ENCODE results near the gene DYRK3. TPM values are rescaled to one million over a fixed set of nuclear protein-coding genes. Genes with fewer than 3 reads are reported as not detected.
"Not testable (repeated sequence)": the region's sequence is repeated elsewhere in the genome, so short reads cannot be mapped to it uniquely, and the experiment has no call there.

The DYRK3 gene
- polyA plus RNA-seq, 1 donor = 4.3 TPM

DNA sequence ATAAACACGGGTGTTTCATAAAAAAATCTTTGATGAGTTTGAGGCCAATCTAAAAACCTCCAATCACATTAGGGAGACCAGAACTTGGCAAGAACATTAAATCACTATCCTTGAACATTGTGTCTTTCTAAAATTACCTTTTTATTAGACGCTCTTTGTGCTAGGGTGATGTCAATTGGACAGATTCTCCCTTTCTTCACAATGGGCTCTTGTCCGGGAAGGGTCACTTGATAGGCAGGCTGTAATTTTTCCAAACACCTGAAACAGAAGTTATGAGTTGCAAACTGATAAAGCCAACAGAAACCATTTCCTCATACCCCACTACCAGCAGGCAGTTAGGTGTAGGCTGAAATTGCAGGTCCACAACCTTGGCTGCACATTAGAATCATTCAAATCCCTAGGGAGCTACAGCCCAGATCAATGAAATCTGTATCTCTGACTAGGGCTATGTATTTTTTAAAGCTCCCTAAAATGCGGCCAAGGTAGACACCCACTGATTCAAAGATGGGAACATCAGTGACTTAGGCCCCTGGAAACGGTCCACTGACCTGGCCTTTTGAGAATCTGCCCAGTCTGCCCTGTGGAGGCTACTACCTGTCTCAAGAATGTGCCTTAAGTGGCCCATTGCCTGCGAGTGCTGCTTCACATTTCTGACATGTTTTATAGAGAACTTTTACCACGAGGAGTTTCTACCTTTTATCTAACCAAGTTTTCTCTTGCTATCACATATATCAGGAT, 39.6 kb upstream of the DYRK3 start:
- DNase-seq = no peak
- H3K27ac ChIP-seq (ENCODE audit: low read length) = no peak overlapping the region
- H3K4me1 ChIP-seq (ENCODE audit: control insufficient read depth, insufficient read depth, low read length) = no peaks in the 10 kb centered on the region
- no peak overlapping the region for H3K4me3 ChIP-seq (ENCODE audit: low read length)
- peaks cover 71% of the 10 kb centered on the region for H3K36me3 ChIP-seq (ENCODE audit: control insufficient read depth, insufficient read depth, low read length)
- H3K27me3 ChIP-seq (ENCODE audit: control insufficient read depth, insufficient read depth, low read length) = no peaks in the 10 kb centered on the region
- H3K9me3 ChIP-seq (ENCODE audit: control insufficient read depth, low read depth, low read length) = no peaks in the 10 kb centered on the region
- WGBS (ENCODE audit: insufficient coverage, low lambda C conversion rate) = 100% methylated on average over 2 of the region's 7 CpGs

DNA sequence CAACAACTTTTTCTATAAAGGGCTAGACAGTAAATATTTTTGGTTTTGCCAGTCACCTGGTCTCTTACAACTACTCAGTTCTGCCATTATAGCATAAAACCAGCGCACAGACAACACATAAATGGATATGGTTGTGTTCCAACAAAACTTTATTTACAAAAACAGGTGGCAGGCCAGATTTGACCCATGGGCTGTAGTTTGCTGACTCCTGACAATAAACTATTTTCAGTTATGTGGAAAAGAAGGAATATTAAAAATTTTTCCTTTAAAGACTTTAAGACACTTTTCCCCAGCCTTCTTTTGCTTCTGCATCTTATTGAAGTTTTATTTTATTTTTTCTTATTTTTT, 39.0 kb upstream of the DYRK3 start:
- Histone ChIP-seq H3K36me3 (ENCODE audit: control insufficient read depth, insufficient read depth, low read length) (peaks cover 74% of the 10 kb centered on the region), H3K27ac (ENCODE audit: low read length) (no peak overlapping the region), H3K4me1 (ENCODE audit: control insufficient read depth, insufficient read depth, low read length) (no peaks in the 10 kb centered on the region), H3K27me3 (ENCODE audit: control insufficient read depth, insufficient read depth, low read length) (no peaks in the 10 kb centered on the region), H3K4me3 (ENCODE audit: low read length) (no peak overlapping the region), H3K9me3 (ENCODE audit: control insufficient read depth, low read depth, low read length) (no peaks in the 10 kb centered on the region)
- no CpG with 5 or more reads among the region's 1 CpG for WGBS (ENCODE audit: insufficient coverage, low lambda C conversion rate)
- DNase-seq = no peak

DNA sequence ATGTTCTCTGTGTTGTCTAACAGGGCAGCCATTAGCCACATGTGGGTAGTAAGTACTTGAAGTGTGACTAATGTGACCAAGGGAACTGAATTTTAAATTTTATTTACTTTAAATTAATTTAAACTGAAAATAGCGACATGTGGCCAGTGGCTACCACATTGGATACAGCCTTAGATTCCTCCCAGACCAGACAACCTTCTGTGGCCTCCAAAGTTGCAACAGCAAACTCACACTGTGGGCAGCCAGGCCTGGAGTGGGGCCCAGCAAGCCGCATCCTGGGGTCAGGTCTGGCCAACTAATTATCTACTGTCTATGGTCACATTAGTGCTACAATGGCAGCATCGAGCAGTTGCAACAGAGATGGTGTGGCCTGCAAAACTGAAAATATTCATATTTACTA, 34.8 kb upstream of the DYRK3 start:
- Histone ChIP-seq H3K9me3 (ENCODE audit: control insufficient read depth, low read depth, low read length) (no peaks in the 10 kb centered on the region), H3K4me3 (ENCODE audit: low read length) (no peak overlapping the region), H3K4me1 (ENCODE audit: control insufficient read depth, insufficient read depth, low read length) (no peaks in the 10 kb centered on the region), H3K27ac (ENCODE audit: low read length) (no peak overlapping the region), H3K36me3 (ENCODE audit: control insufficient read depth, insufficient read depth, low read length) (peaks cover 72% of the 10 kb centered on the region), H3K27me3 (ENCODE audit: control insufficient read depth, insufficient read depth, low read length) (no peaks in the 10 kb centered on the region)
- no peak for DNase-seq
- no CpG with 5 or more reads among the region's 3 CpGs for WGBS (ENCODE audit: insufficient coverage, low lambda C conversion rate)

DNA sequence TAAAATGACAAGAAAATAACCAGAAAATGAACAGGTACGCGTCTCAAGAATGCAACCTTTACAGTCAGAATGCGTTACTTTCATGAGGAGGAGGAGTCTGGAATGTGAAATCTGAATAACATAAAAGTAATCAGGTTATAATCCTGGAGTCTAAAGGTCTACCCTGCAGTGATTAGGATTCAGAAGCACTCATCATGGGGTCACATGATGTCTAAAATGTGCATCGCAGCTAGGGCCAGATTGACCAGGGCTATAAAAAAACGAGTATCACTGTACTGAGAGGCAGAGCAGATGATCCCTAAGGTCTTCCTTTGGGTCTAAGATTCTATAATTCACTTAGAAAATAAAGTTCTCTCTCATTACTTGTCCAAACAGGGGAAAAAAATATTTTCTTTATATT, 30.5 kb upstream of the DYRK3 start:
- DNase-seq = peak in 1 of 2 donors; percentile 21
- no peaks in the 10 kb centered on the region for H3K9me3 ChIP-seq (ENCODE audit: control insufficient read depth, low read depth, low read length)
- peaks cover 66% of the 10 kb centered on the region for H3K36me3 ChIP-seq (ENCODE audit: control insufficient read depth, insufficient read depth, low read length)
- H3K27ac ChIP-seq (ENCODE audit: low read length) = no peak overlapping the region
- 90% methylated on average over 2 of the region's 5 CpGs for WGBS (ENCODE audit: insufficient coverage, low lambda C conversion rate)
- H3K4me1 ChIP-seq (ENCODE audit: control insufficient read depth, insufficient read depth, low read length) = no peaks in the 10 kb centered on the region
- no peaks in the 10 kb centered on the region for H3K27me3 ChIP-seq (ENCODE audit: control insufficient read depth, insufficient read depth, low read length)
- H3K4me3 ChIP-seq (ENCODE audit: low read length) = no peak overlapping the region

DNA sequence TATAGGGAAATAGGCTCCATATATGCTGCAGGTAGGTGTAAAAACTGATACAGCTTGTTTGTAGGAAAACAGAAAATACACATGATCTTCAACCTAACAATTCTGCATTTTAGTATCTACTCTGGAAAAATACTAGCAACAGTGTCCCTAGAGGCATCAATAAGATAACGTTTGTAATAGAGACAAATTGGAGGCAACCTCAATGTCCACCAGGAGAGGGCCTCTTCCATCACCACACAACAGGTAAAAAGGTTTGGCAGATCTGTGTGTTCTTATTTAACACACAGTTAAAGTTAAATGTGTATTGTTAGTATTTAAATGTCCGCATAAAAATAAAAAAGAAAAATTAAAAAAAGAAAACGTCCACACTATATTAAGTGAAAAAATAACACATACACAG, 28.5 kb upstream of the DYRK3 start:
- no peaks in the 10 kb centered on the region for H3K9me3 ChIP-seq (ENCODE audit: control insufficient read depth, low read depth, low read length)
- H3K27ac ChIP-seq (ENCODE audit: low read length) = no peak overlapping the region
- 88% methylated on average over 2 of the region's 3 CpGs for WGBS (ENCODE audit: insufficient coverage, low lambda C conversion rate)
- no peaks in the 10 kb centered on the region for H3K27me3 ChIP-seq (ENCODE audit: control insufficient read depth, insufficient read depth, low read length)
- DNase-seq = no peak
- peaks cover 4% of the 10 kb centered on the region for H3K4me1 ChIP-seq (ENCODE audit: control insufficient read depth, insufficient read depth, low read length)
- H3K4me3 ChIP-seq (ENCODE audit: low read length) = no peak overlapping the region
- H3K36me3 ChIP-seq (ENCODE audit: control insufficient read depth, insufficient read depth, low read length) = peaks cover 50% of the 10 kb centered on the region

DNA sequence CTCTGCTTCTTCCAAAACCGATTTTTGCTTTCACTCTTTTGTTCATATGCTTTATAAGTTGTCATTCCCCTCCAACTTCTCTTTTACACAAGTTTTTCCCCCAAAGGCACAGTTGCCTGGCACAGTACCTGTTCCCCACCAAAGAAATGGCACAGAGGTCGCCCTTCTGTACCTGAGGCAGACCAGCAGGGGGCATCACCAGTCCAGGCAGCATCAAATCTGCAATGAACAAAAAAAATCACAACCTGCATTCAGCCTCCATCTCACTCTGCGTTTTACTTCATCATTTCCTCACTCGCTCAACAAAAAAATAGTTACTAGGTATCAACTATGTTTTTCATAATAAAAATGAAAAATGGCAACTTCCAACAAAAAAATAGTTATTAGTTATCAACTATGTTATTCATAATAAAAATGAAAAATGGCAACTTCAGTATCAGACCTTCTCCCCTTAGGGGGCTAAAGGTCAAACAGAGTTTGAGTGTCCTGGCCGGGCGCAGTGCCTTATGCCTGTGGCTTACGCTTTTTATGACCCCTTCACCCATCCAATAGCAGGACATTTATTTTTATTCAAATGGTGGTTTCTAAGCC, 27.1 kb upstream of the DYRK3 start:
- no peak overlapping the region for H3K4me3 ChIP-seq (ENCODE audit: low read length)
- no peaks in the 10 kb centered on the region for H3K9me3 ChIP-seq (ENCODE audit: control insufficient read depth, low read depth, low read length)
- WGBS (ENCODE audit: insufficient coverage, low lambda C conversion rate) = 82% methylated on average over 2 of the region's 7 CpGs
- H3K27ac ChIP-seq (ENCODE audit: low read length) = no peak overlapping the region
- peaks cover 36% of the 10 kb centered on the region for H3K36me3 ChIP-seq (ENCODE audit: control insufficient read depth, insufficient read depth, low read length)
- no peak for DNase-seq
- H3K4me1 ChIP-seq (ENCODE audit: control insufficient read depth, insufficient read depth, low read length) = peaks cover 4% of the 10 kb centered on the region
- H3K27me3 ChIP-seq (ENCODE audit: control insufficient read depth, insufficient read depth, low read length) = no peaks in the 10 kb centered on the region

DNA sequence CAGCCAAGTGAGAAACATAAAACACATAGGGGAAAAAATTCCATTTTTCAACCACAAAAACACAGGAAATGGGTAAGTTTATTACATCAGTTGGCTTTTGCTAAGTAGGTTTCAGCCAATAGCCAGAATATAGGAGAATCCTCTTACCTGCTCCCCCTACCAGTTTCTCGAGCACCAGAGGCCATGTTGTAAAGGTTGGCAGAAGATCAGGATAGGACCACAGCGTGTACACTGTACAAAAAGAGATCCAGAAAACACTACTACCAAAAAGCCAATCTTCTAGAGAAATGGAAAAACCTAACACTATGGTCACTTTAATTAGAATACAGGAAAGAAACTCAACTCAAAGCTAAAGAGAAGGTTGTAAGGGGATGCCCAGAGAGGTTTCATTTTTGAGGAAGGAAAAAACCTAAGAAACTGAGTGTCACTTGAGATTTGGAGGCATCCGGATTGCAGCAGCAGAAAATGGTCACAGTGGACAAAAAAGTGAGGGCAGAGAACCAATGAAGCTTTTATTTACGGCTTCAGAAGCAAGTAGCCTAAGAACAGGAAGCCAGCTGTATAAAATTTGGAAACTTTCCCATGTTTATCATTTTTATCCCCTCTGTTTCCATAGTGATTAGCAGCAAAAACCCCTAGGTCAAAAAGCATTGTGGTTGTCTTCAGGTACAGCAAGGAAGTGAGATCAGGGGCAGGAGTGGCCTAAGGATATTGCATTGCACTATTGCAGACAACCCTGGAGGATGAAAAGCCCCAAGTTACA, 25.9 kb upstream of the DYRK3 start:
- 100% methylated on average over 1 of the region's 4 CpGs for WGBS (ENCODE audit: insufficient coverage, low lambda C conversion rate)
- no peaks in the 10 kb centered on the region for H3K27me3 ChIP-seq (ENCODE audit: control insufficient read depth, insufficient read depth, low read length)
- H3K4me3 ChIP-seq (ENCODE audit: low read length) = no peak overlapping the region
- DNase-seq = no peak
- peaks cover 29% of the 10 kb centered on the region for H3K36me3 ChIP-seq (ENCODE audit: control insufficient read depth, insufficient read depth, low read length)
- H3K27ac ChIP-seq (ENCODE audit: low read length) = no peak overlapping the region
- H3K9me3 ChIP-seq (ENCODE audit: control insufficient read depth, low read depth, low read length) = no peaks in the 10 kb centered on the region
- peaks cover 4% of the 10 kb centered on the region for H3K4me1 ChIP-seq (ENCODE audit: control insufficient read depth, insufficient read depth, low read length)

DNA sequence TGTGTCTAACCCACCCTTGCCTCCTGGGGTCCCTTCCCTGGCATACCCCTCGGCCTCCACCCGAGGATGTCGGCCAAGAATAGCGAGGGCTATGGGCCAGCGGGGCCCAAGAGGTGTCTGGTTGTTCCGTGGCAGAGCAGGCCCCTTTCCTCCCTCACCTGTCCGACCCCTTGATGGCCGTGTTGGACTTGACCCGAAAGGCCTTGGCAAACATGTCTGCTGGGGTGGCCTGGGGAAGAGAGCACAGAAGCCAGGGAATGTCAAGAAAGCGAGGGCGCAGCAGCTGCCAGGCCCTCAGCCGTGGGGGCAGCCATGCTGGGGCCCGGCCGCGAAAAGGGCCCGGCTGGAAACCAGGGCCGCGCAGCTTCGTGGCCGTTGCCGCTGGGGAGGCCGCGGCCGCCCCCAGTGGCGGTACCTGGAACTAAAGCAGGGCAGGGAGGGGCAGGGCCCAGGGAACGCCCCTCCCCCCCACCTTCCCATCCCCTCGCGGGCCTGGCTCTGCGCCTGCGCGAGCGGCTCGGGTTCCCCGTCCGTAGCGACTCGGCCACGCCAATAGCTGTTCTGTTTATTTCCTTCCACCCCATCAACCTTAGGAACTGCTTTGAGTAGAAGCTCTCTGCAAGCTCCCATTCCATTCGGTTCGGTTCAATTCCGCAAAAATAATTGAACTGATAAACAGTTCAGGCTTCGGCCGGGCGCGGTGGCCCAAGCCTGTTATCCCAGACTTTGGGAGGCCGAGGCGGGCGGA, 23.0 kb upstream of the DYRK3 start, which contains the start of gene EIF2D:
Gene EIF2D (minus strand): TSS at position 337 of the 748 bp plus-strand sequence. CDS start 123 bp downstream, at position 214.
- Histone ChIP-seq H3K36me3 (ENCODE audit: control insufficient read depth, insufficient read depth, low read length) (peaks cover 14% of the 10 kb centered on the region), H3K27ac (ENCODE audit: low read length) (peak within 1 kb of the TSS; percentile 88), H3K27me3 (ENCODE audit: control insufficient read depth, insufficient read depth, low read length) (no peaks in the 10 kb centered on the region), H3K4me1 (ENCODE audit: control insufficient read depth, insufficient read depth, low read length) (peaks cover 4% of the 10 kb centered on the region), H3K9me3 (ENCODE audit: control insufficient read depth, low read depth, low read length) (no peaks in the 10 kb centered on the region), H3K4me3 (ENCODE audit: low read length) (peak within 1 kb of the TSS; percentile 92)
- DNase-seq = peak; percentile 93 to 96
- WGBS (ENCODE audit: insufficient coverage, low lambda C conversion rate) = no CpG with 5 or more reads among the region's 48 CpGs

DNA sequence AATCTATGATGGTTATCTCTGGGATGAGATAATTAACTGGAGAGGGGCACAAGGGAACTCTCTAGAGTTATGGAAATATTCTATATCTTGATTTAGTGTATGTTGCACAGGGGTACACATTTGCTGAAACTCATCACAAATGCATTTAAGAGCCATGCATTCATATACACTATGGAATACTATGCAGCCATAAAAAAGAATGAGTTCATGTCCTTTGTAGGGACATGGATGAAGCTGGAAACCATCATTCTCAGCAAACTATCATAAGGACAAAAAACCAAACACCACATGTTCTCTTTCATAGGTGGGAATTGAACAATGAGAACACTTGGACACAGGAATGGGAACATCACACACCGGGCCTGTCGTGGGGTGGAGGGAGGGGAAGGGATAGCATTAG, 8.9 kb upstream of the DYRK3 start:
- H3K27ac ChIP-seq (ENCODE audit: low read length); H3K36me3 ChIP-seq (ENCODE audit: control insufficient read depth, insufficient read depth, low read length); H3K4me3 ChIP-seq (ENCODE audit: low read length); H3K9me3 ChIP-seq (ENCODE audit: control insufficient read depth, low read depth, low read length); DNase-seq; H3K27me3 ChIP-seq (ENCODE audit: control insufficient read depth, insufficient read depth, low read length); H3K4me1 ChIP-seq (ENCODE audit: control insufficient read depth, insufficient read depth, low read length): not testable (repeated sequence)
- no CpG with 5 or more reads among the region's 2 CpGs for WGBS (ENCODE audit: insufficient coverage, low lambda C conversion rate)

DNA sequence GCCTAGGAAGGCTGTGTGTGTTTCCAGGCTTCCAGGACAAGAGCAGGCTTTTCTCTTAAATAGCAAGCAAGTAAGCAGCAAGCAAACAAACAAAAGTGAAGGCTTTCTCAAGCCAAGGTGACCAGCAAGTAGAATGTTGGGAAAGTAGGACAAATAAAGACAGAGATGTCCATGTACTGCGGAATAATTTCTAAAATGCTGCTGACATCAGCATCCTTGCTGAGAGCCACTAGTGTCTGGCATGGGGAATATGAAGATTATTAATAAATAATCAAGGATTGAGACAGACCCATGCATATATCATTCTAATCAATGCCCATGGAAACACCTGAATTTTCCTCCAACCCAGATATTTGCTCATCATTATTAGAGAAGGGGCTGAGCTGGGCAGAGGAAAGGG, 6.4 kb upstream of the DYRK3 start:
- Histone ChIP-seq H3K4me3 (ENCODE audit: low read length) (no peak overlapping the region), H3K9me3 (ENCODE audit: control insufficient read depth, low read depth, low read length) (no peaks in the 10 kb centered on the region), H3K27me3 (ENCODE audit: control insufficient read depth, insufficient read depth, low read length) (peaks cover 9% of the 10 kb centered on the region), H3K36me3 (ENCODE audit: control insufficient read depth, insufficient read depth, low read length) (no peaks in the 10 kb centered on the region), H3K27ac (ENCODE audit: low read length) (no peak overlapping the region), H3K4me1 (ENCODE audit: control insufficient read depth, insufficient read depth, low read length) (no peaks in the 10 kb centered on the region)
- no CpG with 5 or more reads among the region's 1 CpG for WGBS (ENCODE audit: insufficient coverage, low lambda C conversion rate)
- no peak for DNase-seq
